Smooth muscle cell (in vitro differentiated cells): ENCODE results near the gene HSPE1. TPM values are rescaled to one million over a fixed set of nuclear protein-coding genes. Genes with fewer than 3 reads are reported as not detected.
A peak's percentile ranks its signal among the peaks of the same experiment; 100 is the strongest.

Experiments
- DNase-seq: peaks from one replicate; lab custom pipeline; 2025; ENCODE audit not compliant: unreplicated experiment; lab: John Stamatoyannopoulos, UW
- H2AFZ ChIP-seq: fragments of 200-600 bp; sonication (generic); 2 replicates; pipeline ENCODE4 v1.6.0; 2016; ENCODE audit warnings: antibody characterized with exemption, low read depth, mild to moderate bottlenecking
- H3F3A ChIP-seq: fragments of 200-600 bp; sonication (generic); 2 replicates; pipeline ENCODE4 v1.6.0; 2017; ENCODE audit warnings: antibody characterized with exemption, low read depth
- H3K27ac ChIP-seq: fragments of 200-600 bp; sonication (generic); 2 replicates; pipeline ENCODE4 v1.5.1; 2016; ENCODE audit warnings: low read depth, mild to moderate bottlenecking
- H3K27me3 ChIP-seq: fragments of 200-600 bp; sonication (generic); 2 replicates; pipeline ENCODE4 v1.6.1; 2016; ENCODE audit warnings: low read depth, mild to moderate bottlenecking
- H3K36me3 ChIP-seq: fragments of 200-600 bp; sonication (generic); 2 replicates; pipeline ENCODE4 v1.5.1; 2016; ENCODE audit warnings: low read depth
- H3K4me1 ChIP-seq: fragments of 200-600 bp; sonication (generic); 2 replicates; pipeline ENCODE4 v1.5.1; 2016; ENCODE audit warnings: low read depth
- H3K4me2 ChIP-seq: fragments of 200-600 bp; sonication (generic); 2 replicates; pipeline ENCODE4 v1.6.0; 2016; ENCODE audit warnings: mild to moderate bottlenecking
- H3K4me3 ChIP-seq: fragments of 200-600 bp; sonication (generic); 2 replicates; pipeline ENCODE4 v1.5.1; 2016; ENCODE audit warnings: mild to moderate bottlenecking
- H3K79me2 ChIP-seq: fragments of 200-600 bp; sonication (generic); 2 replicates; pipeline ENCODE4 v1.6.0; 2016; ENCODE audit warnings: low read depth, mild to moderate bottlenecking
- H3K9ac ChIP-seq: fragments of 200-600 bp; sonication (generic); 2 replicates; pipeline ENCODE4 v1.6.0; 2016; ENCODE audit warnings: low read depth
- H3K9me3 ChIP-seq: fragments of 200-600 bp; sonication (generic); replicated peaks from 2 replicates; pipeline ENCODE4 v1.5.1; 2016; ENCODE audit warnings: low read depth
- H4K20me1 ChIP-seq: fragments of 200-600 bp; sonication (generic); 2 replicates; pipeline ENCODE4 v1.6.0; 2016; ENCODE audit warnings: low read depth
- WGBS: methylation state at CpG from one replicate; pipeline ENCODE4 v1.1.7; 2016; ENCODE audit warnings: low lambda C conversion rate; 5-methylcytosine and 5-hydroxymethylcytosine counted together
- polyA plus RNA-seq: library from polyadenylated mRNA; unstranded; fragments of >200 nt; fragmentation: Nextera tagmentation; extraction: Ambion mirVana; gene quantifications from 2 replicates; pipeline ENCODE4 v1.2.1, GENCODE V29; 2016
- total RNA-seq: library from RNA; depleted of rRNA; stranded (reverse); fragments of >200 nt; gene quantifications from 2 replicates; pipeline ENCODE4 v1.2.3, GENCODE V29; 2014
- TF ChIP-seq, protein P1 (sequence below): fragments of 200-600 bp; sonication (generic); IDR thresholded peaks from 2 replicates; pipeline ENCODE4 v1.5.1; 2017; ENCODE audit warnings: borderline replicate concordance, mild to moderate bottlenecking, antibody characterized with exemption; ENCODE audit not compliant: insufficient read depth, poor library complexity, severe bottlenecking

Gene HSPE1
- total and polyA plus RNA-seq, 2 experiments from 2014 or later: 132 to 158 TPM

DNA sequence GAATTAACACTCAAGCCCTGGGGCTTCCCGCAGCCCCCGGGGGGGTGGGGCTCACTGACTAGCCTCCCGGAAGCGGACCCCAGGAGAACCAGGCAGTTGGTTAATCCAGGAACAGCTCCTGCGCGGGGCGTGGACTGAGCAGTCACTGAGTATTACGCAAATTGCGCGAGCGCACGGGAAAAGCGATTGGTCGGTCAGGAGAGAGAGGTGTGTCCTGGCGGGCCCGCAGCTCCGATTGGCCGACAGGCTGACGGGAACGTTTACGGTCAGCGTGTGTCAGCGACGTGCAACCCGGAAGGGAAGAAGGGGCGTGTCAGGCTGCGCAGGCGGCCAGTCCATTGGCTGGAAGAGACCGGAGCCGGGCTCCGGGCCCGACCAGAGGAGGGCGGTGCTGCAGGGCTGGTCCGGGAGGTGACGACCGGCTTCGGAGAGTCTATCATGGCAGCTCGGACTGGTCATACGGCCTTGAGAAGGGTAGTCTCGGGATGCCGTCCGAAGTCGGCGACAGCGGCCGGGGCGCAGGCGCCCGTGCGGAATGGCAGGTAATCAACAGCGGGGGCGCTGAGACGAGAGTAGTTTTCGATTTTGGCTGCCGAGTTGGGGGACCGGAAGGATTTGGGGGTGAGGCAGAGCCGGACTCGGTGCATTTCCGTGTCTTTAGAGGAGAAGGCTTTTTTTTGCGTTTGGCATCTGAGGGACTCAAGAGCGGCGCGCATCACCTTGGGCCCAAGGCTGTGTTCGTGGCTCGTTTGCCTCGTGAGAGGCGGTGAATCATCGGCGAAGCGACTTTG is 46.9 kb upstream of the HSPE1 start, which contains the start of gene COQ10B:
TSS of gene COQ10B (plus strand) at position 430 of the 791 bp plus-strand sequence. CDS start at position 439, 9 bp downstream.
- Histone ChIP-seq H3K9me3 (no peaks in the 10 kb centered on the region), H3K27ac (peak within 1 kb of the TSS; percentile 100), H3K79me2 (peaks cover 45% of the 10 kb centered on the region), H3F3A (no peaks in the 10 kb centered on the region), H3K4me3 (peak within 1 kb of the TSS; percentile 91), H3K9ac (peak within 1 kb of the TSS; percentile 100), H3K4me1 (peaks cover 11% of the 10 kb centered on the region), H3K36me3 (no peaks in the 10 kb centered on the region), H2AFZ (peak within 1 kb of the TSS; percentile 56), H3K27me3 (no peaks in the 10 kb centered on the region), H3K4me2 (peak within 1 kb of the TSS; percentile 92), H4K20me1 (peaks cover 45% of the 10 kb centered on the region)
- 1% methylated on average over 70 of the region's 70 CpGs for WGBS
- DNase-seq: peak; percentile 94
- TF ChIP-seq, protein P1, sequence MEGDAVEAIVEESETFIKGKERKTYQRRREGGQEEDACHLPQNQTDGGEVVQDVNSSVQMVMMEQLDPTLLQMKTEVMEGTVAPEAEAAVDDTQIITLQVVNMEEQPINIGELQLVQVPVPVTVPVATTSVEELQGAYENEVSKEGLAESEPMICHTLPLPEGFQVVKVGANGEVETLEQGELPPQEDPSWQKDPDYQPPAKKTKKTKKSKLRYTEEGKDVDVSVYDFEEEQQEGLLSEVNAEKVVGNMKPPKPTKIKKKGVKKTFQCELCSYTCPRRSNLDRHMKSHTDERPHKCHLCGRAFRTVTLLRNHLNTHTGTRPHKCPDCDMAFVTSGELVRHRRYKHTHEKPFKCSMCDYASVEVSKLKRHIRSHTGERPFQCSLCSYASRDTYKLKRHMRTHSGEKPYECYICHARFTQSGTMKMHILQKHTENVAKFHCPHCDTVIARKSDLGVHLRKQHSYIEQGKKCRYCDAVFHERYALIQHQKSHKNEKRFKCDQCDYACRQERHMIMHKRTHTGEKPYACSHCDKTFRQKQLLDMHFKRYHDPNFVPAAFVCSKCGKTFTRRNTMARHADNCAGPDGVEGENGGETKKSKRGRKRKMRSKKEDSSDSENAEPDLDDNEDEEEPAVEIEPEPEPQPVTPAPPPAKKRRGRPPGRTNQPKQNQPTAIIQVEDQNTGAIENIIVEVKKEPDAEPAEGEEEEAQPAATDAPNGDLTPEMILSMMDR: no peak

DNA sequence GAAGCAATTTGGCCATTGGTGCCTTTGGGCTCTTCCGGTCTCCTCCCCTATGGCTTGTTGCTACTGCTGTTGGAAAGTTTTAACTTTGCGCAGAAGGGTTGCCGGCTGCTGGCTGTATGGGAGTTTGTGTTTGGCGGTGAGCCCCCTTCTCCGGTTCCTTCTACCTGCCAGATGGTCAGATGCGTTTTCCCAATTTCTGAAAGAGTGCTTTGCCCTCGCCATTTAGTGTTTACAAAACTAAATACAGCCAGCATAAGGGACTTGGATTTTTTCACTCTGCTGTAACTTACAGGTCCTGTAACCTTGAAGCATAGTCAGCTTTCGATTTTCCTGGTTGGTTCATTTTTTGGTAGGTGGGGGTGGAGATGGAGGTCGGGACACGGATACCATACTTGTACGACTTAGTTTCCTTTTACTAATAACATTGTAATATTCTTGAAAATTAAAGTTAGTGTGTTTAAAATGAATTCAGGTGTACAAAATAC is 46.2 kb upstream of the HSPE1 start:
- H3K36me3 ChIP-seq: no peaks in the 10 kb centered on the region
- peak overlapping the region; percentile 91 for H3K4me3 ChIP-seq
- peaks cover 11% of the 10 kb centered on the region for H3K4me1 ChIP-seq
- H3F3A ChIP-seq: no peaks in the 10 kb centered on the region
- peak overlapping the region; percentile 92 for H3K4me2 ChIP-seq
- H3K9me3 ChIP-seq: no peaks in the 10 kb centered on the region
- peaks cover 51% of the 10 kb centered on the region for H3K79me2 ChIP-seq
- peak overlapping the region; percentile 100 for H3K27ac ChIP-seq
- DNase-seq: no peak
- peaks cover 52% of the 10 kb centered on the region for H4K20me1 ChIP-seq
- TF ChIP-seq, protein P1: no peak
- peak overlapping the region; percentile 100 for H3K9ac ChIP-seq
- H3K27me3 ChIP-seq: no peaks in the 10 kb centered on the region
- H2AFZ ChIP-seq: no peak overlapping the region
- 1% methylated on average over 11 of the region's 11 CpGs for WGBS

DNA sequence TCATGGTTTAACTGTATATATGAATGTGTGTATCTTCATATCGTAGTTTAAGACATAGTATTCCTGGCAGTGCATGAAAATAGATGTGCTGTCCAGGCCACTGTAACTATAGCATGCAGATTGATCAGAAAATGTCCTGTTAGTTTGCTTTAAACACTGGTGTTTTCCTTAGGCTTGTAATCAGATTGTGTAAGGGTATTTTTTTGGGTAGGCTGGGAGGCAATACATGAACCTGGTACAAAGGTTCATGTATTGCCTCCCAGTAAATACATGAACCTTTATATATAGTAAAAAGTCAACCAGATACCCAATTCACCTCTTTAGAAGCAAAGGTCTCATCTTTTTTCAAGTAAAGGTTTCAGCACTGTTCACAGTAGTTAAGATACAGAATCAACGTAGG is 45.3 kb upstream of the HSPE1 start:
- peak overlapping the region; percentile 100 for H3K9ac ChIP-seq
- H3K4me2 ChIP-seq: peak overlapping the region; percentile 92
- H3F3A ChIP-seq: no peaks in the 10 kb centered on the region
- H3K9me3 ChIP-seq: no peaks in the 10 kb centered on the region
- no peaks in the 10 kb centered on the region for H3K27me3 ChIP-seq
- TF ChIP-seq, protein P1: no peak
- peak overlapping the region; percentile 100 for H3K27ac ChIP-seq
- H3K79me2 ChIP-seq: peaks cover 61% of the 10 kb centered on the region
- peaks cover 2% of the 10 kb centered on the region for H3K36me3 ChIP-seq
- 93% methylated on average over 2 of the region's 2 CpGs for WGBS
- no peak overlapping the region for H2AFZ ChIP-seq
- peaks cover 62% of the 10 kb centered on the region for H4K20me1 ChIP-seq
- peak overlapping the region; percentile 91 for H3K4me3 ChIP-seq
- peaks cover 11% of the 10 kb centered on the region for H3K4me1 ChIP-seq
- no peak for DNase-seq
